ENCODE measurements around the gene MPPE1. TPM values are rescaled to one million over a fixed set of nuclear protein-coding genes. Genes with fewer than 3 reads are reported as not detected.

The MPPE1 gene
- 10 to 100 TPM; 24.7 to 83.4 (median 55.8) TPM for total RNA-seq

DNA sequence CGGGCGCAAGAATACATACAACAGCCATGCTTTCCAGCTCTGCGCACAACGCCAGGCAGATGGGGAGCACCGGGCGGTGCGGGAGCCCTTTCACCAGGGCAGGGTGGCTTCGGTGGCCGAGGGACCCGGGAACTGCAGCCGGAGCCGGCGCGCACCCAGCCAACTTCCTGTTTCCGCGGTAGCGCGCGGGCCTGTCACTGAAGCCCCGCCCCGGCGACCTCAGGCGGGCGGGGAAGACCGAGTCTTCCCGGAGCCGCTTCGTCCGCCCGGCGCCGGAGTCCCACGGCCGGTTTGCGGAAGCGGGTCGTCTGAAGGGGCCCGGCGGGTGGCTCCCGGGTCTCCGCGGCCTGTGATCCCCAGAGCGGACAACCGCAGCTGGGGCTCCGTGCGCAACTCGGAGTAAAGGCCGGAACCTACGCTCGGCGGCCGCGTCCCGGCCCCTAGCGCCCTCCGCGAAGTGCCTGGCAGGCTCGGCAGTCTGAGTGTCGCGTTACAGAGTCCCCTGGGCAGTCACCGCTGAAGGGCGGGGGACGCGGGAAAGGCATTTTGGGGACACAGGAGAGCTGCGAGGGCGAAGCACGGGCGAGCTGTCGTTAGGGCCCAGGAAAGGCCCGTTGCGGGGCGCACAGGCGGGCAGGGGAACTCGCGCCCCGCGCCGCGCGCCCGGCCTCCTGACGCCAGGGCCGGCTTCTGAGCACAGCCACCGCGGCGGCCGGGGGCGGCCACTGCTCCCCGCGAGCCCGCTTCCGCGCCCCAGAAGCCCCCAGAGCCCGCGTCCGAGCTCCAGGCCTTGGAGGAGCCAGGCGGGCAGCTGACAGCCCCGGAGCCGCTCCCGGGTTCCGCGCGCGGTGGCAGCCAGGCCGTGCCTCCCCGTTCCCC is at the start of gene MPPE1:
Gene MPPE1, minus strand, starts transcription at position 136 of the 879 bp plus-strand sequence. CDS start 11,053 bp downstream, outside the sequence.
- no peaks in the 10 kb centered on the region for H3K9me3 ChIP-seq
- H3K4me1 ChIP-seq: peaks cover 0 to 26% (median 10%) of the 10 kb centered on the region in 4 donors
- 0% methylated on average over 82 of the region's 106 CpGs; no CpG with 5 or more reads in 1 of the 2 donors for WGBS, 2 donors (ENCODE audit: low coverage in 1 of 2)
- peak within 1 kb of the TSS; percentile 79 to 84 (median 80) for H3K4me3 ChIP-seq
- H3K27ac ChIP-seq: peak within 1 kb of the TSS; percentile 97 to 100 (median 98)
- DNase-seq: peak; percentile 93
- in situ Hi-C loops (cut with MboI; ENCODE audit: low pct_ligation_motif_present in 1 of 4, low pct_unique_long_range_greater_than_20kb in 1 of 4, low sequenced_read_pairs in 3 of 4) (no loop called here), intact Hi-C loops (cut with DNase I; ENCODE audit: low total_unique reads) (loop anchor here (2.0 to 5.0 kb wide), 2 partner anchors 51 to 72 kb away; partner anchors contain the start of gene IMPA2)
- H3K27me3 ChIP-seq: no peaks in the 10 kb centered on the region
- peak; percentile 92 to 98 (median 95) for TF ChIP-seq POLR2AphosphoS5 (IDR thresholded peaks at IDR 0.05)
- TF ChIP-seq EP300 (IDR thresholded peaks at IDR 0.05; ENCODE audit: low read depth): no peak
- peak; percentile 98 for TF ChIP-seq POLR2A (IDR thresholded peaks at IDR 0.05)
- TF ChIP-seq, protein P1, sequence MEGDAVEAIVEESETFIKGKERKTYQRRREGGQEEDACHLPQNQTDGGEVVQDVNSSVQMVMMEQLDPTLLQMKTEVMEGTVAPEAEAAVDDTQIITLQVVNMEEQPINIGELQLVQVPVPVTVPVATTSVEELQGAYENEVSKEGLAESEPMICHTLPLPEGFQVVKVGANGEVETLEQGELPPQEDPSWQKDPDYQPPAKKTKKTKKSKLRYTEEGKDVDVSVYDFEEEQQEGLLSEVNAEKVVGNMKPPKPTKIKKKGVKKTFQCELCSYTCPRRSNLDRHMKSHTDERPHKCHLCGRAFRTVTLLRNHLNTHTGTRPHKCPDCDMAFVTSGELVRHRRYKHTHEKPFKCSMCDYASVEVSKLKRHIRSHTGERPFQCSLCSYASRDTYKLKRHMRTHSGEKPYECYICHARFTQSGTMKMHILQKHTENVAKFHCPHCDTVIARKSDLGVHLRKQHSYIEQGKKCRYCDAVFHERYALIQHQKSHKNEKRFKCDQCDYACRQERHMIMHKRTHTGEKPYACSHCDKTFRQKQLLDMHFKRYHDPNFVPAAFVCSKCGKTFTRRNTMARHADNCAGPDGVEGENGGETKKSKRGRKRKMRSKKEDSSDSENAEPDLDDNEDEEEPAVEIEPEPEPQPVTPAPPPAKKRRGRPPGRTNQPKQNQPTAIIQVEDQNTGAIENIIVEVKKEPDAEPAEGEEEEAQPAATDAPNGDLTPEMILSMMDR (IDR thresholded peaks at IDR 0.05): no peak
- no peaks in the 10 kb centered on the region for H3K36me3 ChIP-seq

GRCh38 chr18:11957636-11958035 is 49.5 kb upstream of the MPPE1 start:
- no peaks in the 10 kb centered on the region for H3K36me3 ChIP-seq
- 61 to 88% methylated on average over 1 to 2 of the region's 2 CpGs for WGBS, 2 donors (ENCODE audit: low coverage in 1 of 2)
- intact Hi-C loops (cut with DNase I; ENCODE audit: low total_unique reads) (no loop called here), in situ Hi-C loops (cut with MboI; ENCODE audit: low pct_ligation_motif_present in 1 of 4, low pct_unique_long_range_greater_than_20kb in 1 of 4, low sequenced_read_pairs in 3 of 4) (no loop called here)
- H3K27ac ChIP-seq: no peak overlapping the region
- DNase-seq: no peak
- H3K27me3 ChIP-seq: no peaks in the 10 kb centered on the region
- no peak for TF ChIP-seq EP300 (IDR thresholded peaks at IDR 0.05; ENCODE audit: low read depth)
- TF ChIP-seq, protein P1 (IDR thresholded peaks at IDR 0.05): no peak
- no peak for TF ChIP-seq POLR2A (IDR thresholded peaks at IDR 0.05)
- TF ChIP-seq POLR2AphosphoS5 (IDR thresholded peaks at IDR 0.05): no peak
- H3K4me1 ChIP-seq: peaks cover 3 to 4% (median 3%) of the 10 kb centered on the region in 4 donors
- H3K9me3 ChIP-seq: peaks cover 0 to 3% of the 10 kb centered on the region in 2 donors
- no peak overlapping the region for H3K4me3 ChIP-seq

DNA sequence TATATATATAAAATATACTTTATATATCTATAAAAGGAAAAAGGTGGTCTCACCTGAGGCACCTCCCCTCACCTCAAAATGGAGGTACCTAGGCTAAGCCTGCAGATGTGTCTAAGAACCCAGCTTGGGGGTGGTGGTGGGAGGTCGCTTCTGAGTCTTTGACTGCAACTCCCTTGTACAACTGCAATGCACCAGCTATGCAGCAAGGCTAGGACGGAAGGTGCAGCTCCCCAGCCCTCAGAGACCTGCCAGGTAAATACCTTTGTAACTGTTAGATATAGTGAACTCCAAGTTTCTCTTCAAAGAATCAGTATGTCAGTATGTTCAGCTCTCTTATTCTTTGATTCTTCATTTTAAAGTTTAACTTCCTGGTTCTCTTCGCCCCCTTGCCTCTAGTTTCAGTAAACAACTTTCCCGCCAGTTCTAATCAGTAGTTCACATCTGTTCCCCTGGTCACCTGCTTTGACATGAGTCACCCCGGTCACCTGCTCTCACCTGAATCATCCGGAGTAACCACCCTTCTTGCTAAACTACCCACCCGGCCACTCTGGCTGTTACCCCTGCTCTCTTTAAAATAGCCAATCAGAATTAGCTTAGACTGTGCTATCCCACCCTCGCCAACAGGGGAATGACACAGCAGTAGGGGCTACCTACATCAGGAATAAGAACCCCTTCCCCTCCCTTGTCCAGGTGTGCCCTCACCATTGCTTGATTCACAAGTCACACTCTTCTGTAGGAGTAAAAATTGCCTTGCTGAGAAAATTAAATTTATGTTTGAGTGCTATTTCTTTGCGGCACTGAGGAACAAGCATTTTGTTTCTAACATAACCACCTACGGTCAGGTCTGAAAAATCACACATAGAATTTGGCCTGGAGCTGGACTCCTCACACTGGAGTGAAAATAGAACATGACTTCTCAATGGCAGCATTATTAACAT is 48.5 kb upstream of the MPPE1 start:
- intact Hi-C loops (cut with DNase I; ENCODE audit: low total_unique reads): no loop called here
- H3K4me3 ChIP-seq: no peak overlapping the region
- no peaks in the 10 kb centered on the region for H3K36me3 ChIP-seq
- TF ChIP-seq EP300 (IDR thresholded peaks at IDR 0.05; ENCODE audit: low read depth) (no peak), POLR2AphosphoS5 (IDR thresholded peaks at IDR 0.05) (no peak), POLR2A (IDR thresholded peaks at IDR 0.05) (no peak)
- TF ChIP-seq, protein P1 (IDR thresholded peaks at IDR 0.05): no peak
- no peak for DNase-seq
- peaks cover 0 to 3% of the 10 kb centered on the region in 2 donors for H3K9me3 ChIP-seq
- whole genome bisulfite sequencing, 2 donors (ENCODE audit: low coverage in 1 of 2): 89 to 94% methylated on average over 7 to 10 of the region's 10 CpGs
- in situ Hi-C loops (cut with MboI; ENCODE audit: low pct_ligation_motif_present in 1 of 4, low pct_unique_long_range_greater_than_20kb in 1 of 4, low sequenced_read_pairs in 3 of 4): no loop called here
- no peak overlapping the region for H3K27ac ChIP-seq
- H3K4me1 ChIP-seq: peaks cover 0 to 3% (median 1%) of the 10 kb centered on the region in 4 donors
- no peaks in the 10 kb centered on the region for H3K27me3 ChIP-seq
